ENCODE data around the gene PPP1R12A. TPM values are rescaled to one million over a fixed set of nuclear protein-coding genes. Genes with fewer than 3 reads are reported as not detected.

Gene PPP1R12A
- total and polyA plus RNA-seq, 8 donors: 6.1 to 31.7 (median 14.8) TPM

DNA sequence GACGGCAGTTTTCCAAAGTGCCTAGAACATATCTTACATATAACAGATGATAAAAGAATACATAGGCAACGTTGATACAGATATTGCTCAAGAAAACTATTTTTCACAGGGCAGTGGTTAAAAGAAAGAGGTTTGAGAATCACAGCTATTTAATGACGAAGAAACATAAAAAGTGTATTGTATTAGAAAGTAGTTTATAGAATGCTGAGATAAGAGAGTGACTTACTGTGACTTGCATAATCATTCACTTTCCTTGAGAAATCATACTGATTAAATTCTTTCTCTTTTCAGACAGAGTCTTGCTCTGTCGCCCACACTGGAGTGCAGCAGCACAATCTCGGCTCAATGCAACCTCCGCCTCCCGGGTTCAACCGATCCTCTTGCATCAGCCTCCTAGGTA is 57.7 kb downstream of the PPP1R12A start:
- FAIRE-seq (no peak), ATAC-seq (no peak), DNase-seq (no peak)
- no peaks in the 10 kb centered on the region for H3K36me3 ChIP-seq
- WGBS, 2 donors: 92 to 95% methylated on average over 8 of the region's 8 CpGs
- no peak overlapping the region for H3K27ac ChIP-seq
- no peaks in the 10 kb centered on the region for H3K9me3 ChIP-seq
- intact Hi-C loops (cut with DNase I): no loop called here
- H3K27me3 ChIP-seq: no peaks in the 10 kb centered on the region
- no peak overlapping the region for H3K4me3 ChIP-seq
- H3K4me1 ChIP-seq: peaks cover 0 to 8% (median 0%) of the 10 kb centered on the region in 3 donors
- TF ChIP-seq, protein P1, sequence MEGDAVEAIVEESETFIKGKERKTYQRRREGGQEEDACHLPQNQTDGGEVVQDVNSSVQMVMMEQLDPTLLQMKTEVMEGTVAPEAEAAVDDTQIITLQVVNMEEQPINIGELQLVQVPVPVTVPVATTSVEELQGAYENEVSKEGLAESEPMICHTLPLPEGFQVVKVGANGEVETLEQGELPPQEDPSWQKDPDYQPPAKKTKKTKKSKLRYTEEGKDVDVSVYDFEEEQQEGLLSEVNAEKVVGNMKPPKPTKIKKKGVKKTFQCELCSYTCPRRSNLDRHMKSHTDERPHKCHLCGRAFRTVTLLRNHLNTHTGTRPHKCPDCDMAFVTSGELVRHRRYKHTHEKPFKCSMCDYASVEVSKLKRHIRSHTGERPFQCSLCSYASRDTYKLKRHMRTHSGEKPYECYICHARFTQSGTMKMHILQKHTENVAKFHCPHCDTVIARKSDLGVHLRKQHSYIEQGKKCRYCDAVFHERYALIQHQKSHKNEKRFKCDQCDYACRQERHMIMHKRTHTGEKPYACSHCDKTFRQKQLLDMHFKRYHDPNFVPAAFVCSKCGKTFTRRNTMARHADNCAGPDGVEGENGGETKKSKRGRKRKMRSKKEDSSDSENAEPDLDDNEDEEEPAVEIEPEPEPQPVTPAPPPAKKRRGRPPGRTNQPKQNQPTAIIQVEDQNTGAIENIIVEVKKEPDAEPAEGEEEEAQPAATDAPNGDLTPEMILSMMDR (IDR thresholded peaks at IDR 0.05): no peak

DNA sequence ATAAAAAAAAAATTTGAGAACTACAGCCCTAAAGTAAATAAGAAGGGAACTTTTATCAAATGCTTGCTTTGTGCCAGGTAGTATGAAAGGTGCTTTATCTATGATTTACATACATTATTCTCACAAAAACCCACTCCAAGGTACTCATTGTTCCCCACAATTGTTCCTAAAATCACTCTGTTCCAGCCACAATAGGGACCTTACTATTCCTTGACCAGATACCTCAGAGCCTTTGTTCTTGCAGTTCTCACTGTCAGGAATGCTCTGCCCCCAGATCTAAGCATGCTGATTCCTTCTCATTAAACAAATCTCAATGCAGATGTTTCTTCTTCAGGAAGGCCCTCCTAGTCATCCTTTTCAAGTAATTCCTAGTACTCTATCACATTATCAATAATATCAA is 60.2 kb downstream of the PPP1R12A start:
- TF ChIP-seq, protein P1 (IDR thresholded peaks at IDR 0.05): no peak
- DNase-seq: no peak
- no peak overlapping the region for H3K4me3 ChIP-seq
- H3K36me3 ChIP-seq: no peaks in the 10 kb centered on the region
- FAIRE-seq: no peak
- peaks cover 0 to 8% (median 0%) of the 10 kb centered on the region in 3 donors for H3K4me1 ChIP-seq
- H3K27me3 ChIP-seq: no peaks in the 10 kb centered on the region
- no peak overlapping the region for H3K27ac ChIP-seq
- peak in 1 of 4 donors; percentile 31 for ATAC-seq
- intact Hi-C loops (cut with DNase I): no loop called here
- no peaks in the 10 kb centered on the region for H3K9me3 ChIP-seq

DNA sequence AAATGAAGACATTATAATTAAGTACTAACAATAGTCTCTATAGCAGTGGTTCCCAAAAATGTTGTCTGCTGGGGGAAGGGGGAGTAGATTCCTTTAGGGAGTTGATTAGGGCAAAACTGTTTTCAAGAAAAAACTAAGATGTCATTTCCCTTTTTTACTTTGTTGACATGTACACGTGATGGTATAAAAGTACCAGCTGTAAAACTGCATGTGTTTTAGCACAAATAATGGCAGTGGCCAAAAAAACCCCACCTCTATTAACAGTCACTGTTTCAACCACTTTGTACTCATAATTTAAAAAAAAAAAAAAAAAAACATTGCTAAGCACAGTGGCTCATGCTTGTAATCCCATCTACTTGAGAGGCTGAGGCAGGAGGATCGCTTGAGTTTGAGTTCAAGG is 61.7 kb downstream of the PPP1R12A start:
- intact Hi-C loops (cut with DNase I): no loop called here
- H3K36me3 ChIP-seq: no peaks in the 10 kb centered on the region
- no peak overlapping the region for H3K27ac ChIP-seq
- no peaks in the 10 kb centered on the region for H3K9me3 ChIP-seq
- no peak overlapping the region for H3K4me3 ChIP-seq
- WGBS, 2 donors: 81 to 92% methylated on average over 2 of the region's 2 CpGs
- H3K27me3 ChIP-seq: no peaks in the 10 kb centered on the region
- no peak for FAIRE-seq
- ATAC-seq: no peak
- H3K4me1 ChIP-seq: peaks cover 0 to 8% (median 0%) of the 10 kb centered on the region in 3 donors
- TF ChIP-seq, protein P1 (IDR thresholded peaks at IDR 0.05): no peak
- DNase-seq: no peak

DNA sequence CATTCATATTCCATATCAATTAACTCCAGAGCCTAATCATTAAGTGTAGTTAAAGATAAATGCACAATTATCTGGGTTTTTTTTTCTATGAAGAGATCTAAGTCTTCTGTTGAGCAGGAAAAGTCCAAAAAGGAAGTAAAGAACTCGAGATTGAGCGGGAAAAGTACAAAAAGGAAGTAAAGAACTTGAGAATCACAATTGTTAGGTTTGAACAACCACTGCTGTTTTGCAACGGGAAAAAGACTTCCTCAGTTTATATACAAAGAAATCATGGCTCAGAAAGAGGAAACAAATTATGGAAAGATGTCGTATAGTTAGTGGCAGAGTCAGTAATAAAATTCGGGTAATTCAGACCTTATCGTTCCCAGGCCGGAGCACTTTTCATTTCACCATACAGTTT is 63.3 kb downstream of the PPP1R12A start:
- intact Hi-C loops (cut with DNase I): no loop called here
- ATAC-seq (peak in 1 of 4 donors; percentile 28), DNase-seq (no peak), FAIRE-seq (no peak)
- Histone ChIP-seq H3K27ac (no peak overlapping the region), H3K9me3 (no peaks in the 10 kb centered on the region), H3K27me3 (no peaks in the 10 kb centered on the region), H3K4me3 (no peak overlapping the region), H3K36me3 (no peaks in the 10 kb centered on the region), H3K4me1 (peaks cover 0 to 8% (median 0%) of the 10 kb centered on the region in 3 donors)
- TF ChIP-seq, protein P1 (IDR thresholded peaks at IDR 0.05): no peak
- 81 to 83% methylated on average over 7 of the region's 7 CpGs for WGBS, 2 donors

DNA sequence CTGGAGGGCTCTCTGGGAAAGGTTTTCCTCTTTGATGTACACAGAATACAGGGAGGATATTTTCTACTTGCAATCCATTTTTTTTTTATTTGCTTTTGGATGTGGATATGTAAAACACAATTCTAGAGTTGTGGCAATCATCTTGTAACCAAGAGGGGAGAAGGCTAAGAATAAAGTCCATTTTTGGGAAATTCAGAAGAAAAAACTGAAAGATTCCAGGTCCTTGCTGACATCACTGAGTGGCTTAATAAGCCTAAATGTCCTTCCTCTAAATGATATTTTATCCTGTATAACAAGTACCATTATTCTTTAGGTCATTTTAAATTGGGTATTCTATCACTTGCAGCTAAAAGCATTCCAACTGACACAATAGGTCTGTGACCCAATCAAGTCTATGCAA is 64.0 kb downstream of the PPP1R12A start:
- H3K27me3 ChIP-seq: no peaks in the 10 kb centered on the region
- H3K9me3 ChIP-seq: no peaks in the 10 kb centered on the region
- H3K4me3 ChIP-seq: no peak overlapping the region
- intact Hi-C loops (cut with DNase I): no loop called here
- no peak for ATAC-seq
- FAIRE-seq: no peak
- H3K4me1 ChIP-seq: peaks cover 0 to 8% (median 0%) of the 10 kb centered on the region in 3 donors
- H3K27ac ChIP-seq: no peak overlapping the region
- TF ChIP-seq, protein P1 (IDR thresholded peaks at IDR 0.05): no peak
- H3K36me3 ChIP-seq: no peaks in the 10 kb centered on the region
- DNase-seq: no peak
